HG03039 (cell line): ENCODE results near the gene SNAP47.
"Not testable (repeated sequence)": the region's sequence is repeated elsewhere in the genome, so short reads cannot be mapped to it uniquely, and the experiment has no call there.

Experiments used
- ATAC-seq: cut with Tn5 transposase; IDR thresholded peaks from one replicate; pipeline ENCODE4 v1.9.1; 2021; ENCODE audit warnings: mild to moderate bottlenecking, moderate library complexity; ENCODE audit not compliant: unreplicated experiment

Gene SNAP47

GRCh38 chr1:227734856-227735538 is at the start of gene SNAP47, which contains the start of gene JMJD4:
SNAP47 (plus strand) TSS chr1:227735435; CDS start chr1:227747737, 12,302 bp downstream.
JMJD4 (minus strand) TSS chr1:227735302; CDS start chr1:227735273, 29 bp downstream.
- peak; percentile 93 for ATAC-seq

- no peak for ATAC-seq
Observed at GRCh38 chr1:227685807-227686206, 49.4 kb upstream of the SNAP47 start.

- ATAC-seq: no peak
Observed at GRCh38 chr1:227697321-227697864, 37.8 kb upstream of the SNAP47 start.

- ATAC-seq: not testable (repeated sequence)
Observed at GRCh38 chr1:227701631-227702030, 33.6 kb upstream of the SNAP47 start.

GRCh38 chr1:227707846-227708245 is 27.4 kb upstream of the SNAP47 start:
- no peak for ATAC-seq

GRCh38 chr1:227709451-227709850 is 25.8 kb upstream of the SNAP47 start:
- ATAC-seq: no peak

- ATAC-seq: not testable (repeated sequence)
Observed at GRCh38 chr1:227710474-227710873, 24.8 kb upstream of the SNAP47 start.

- no peak for ATAC-seq
Observed at GRCh38 chr1:227712648-227713047, 22.6 kb upstream of the SNAP47 start.

GRCh38 chr1:227718932-227719331 is 16.3 kb upstream of the SNAP47 start:
- ATAC-seq: no peak

GRCh38 chr1:227723474-227723873 is 11.8 kb upstream of the SNAP47 start:
- no peak for ATAC-seq

- ATAC-seq: no peak
Observed at GRCh38 chr1:227725046-227725445, 10.2 kb upstream of the SNAP47 start.

- no peak for ATAC-seq
Observed at GRCh38 chr1:227726318-227726717, 8.9 kb upstream of the SNAP47 start.

- no peak for ATAC-seq
Observed at GRCh38 chr1:227726924-227727599, 8.2 kb upstream of the SNAP47 start.

GRCh38 chr1:227728059-227728891 is 7.0 kb upstream of the SNAP47 start:
- peak; percentile 46 for ATAC-seq

GRCh38 chr1:227728892-227729143 is 6.4 kb upstream of the SNAP47 start:
- no peak for ATAC-seq

GRCh38 chr1:227729144-227729880 is 5.9 kb upstream of the SNAP47 start:
- ATAC-seq: no peak

- no peak for ATAC-seq
Observed at GRCh38 chr1:227729881-227730629, 5.2 kb upstream of the SNAP47 start.

- no peak for ATAC-seq
Observed at GRCh38 chr1:227730630-227731151, 4.5 kb upstream of the SNAP47 start.

- no peak for ATAC-seq
Observed at GRCh38 chr1:227731241-227731677, 4.0 kb upstream of the SNAP47 start.
